Smooth muscle cell (in vitro differentiated cells): ENCODE measurements around the gene PRRC2B. TPM values are rescaled to one million over a fixed set of nuclear protein-coding genes. Genes with fewer than 3 reads are reported as not detected.
A peak's percentile ranks its signal among the peaks of the same experiment; 100 is the strongest.

Experiments used
- DNase-seq: peaks from one replicate; lab custom pipeline; 2025; ENCODE audit not compliant: unreplicated experiment; lab: John Stamatoyannopoulos, UW
- H2AFZ ChIP-seq: fragments of 200-600 bp; sonication (generic); 2 replicates; pipeline ENCODE4 v1.6.0; 2016; ENCODE audit warnings: antibody characterized with exemption, low read depth, mild to moderate bottlenecking
- H3F3A ChIP-seq: fragments of 200-600 bp; sonication (generic); 2 replicates; pipeline ENCODE4 v1.6.0; 2017; ENCODE audit warnings: antibody characterized with exemption, low read depth
- H3K27ac ChIP-seq: fragments of 200-600 bp; sonication (generic); 2 replicates; pipeline ENCODE4 v1.5.1; 2016; ENCODE audit warnings: low read depth, mild to moderate bottlenecking
- H3K27me3 ChIP-seq: fragments of 200-600 bp; sonication (generic); 2 replicates; pipeline ENCODE4 v1.6.1; 2016; ENCODE audit warnings: low read depth, mild to moderate bottlenecking
- H3K36me3 ChIP-seq: fragments of 200-600 bp; sonication (generic); 2 replicates; pipeline ENCODE4 v1.5.1; 2016; ENCODE audit warnings: low read depth
- H3K4me1 ChIP-seq: fragments of 200-600 bp; sonication (generic); 2 replicates; pipeline ENCODE4 v1.5.1; 2016; ENCODE audit warnings: low read depth
- H3K4me2 ChIP-seq: fragments of 200-600 bp; sonication (generic); 2 replicates; pipeline ENCODE4 v1.6.0; 2016; ENCODE audit warnings: mild to moderate bottlenecking
- H3K4me3 ChIP-seq: fragments of 200-600 bp; sonication (generic); 2 replicates; pipeline ENCODE4 v1.5.1; 2016; ENCODE audit warnings: mild to moderate bottlenecking
- H3K79me2 ChIP-seq: fragments of 200-600 bp; sonication (generic); 2 replicates; pipeline ENCODE4 v1.6.0; 2016; ENCODE audit warnings: low read depth, mild to moderate bottlenecking
- H3K9ac ChIP-seq: fragments of 200-600 bp; sonication (generic); 2 replicates; pipeline ENCODE4 v1.6.0; 2016; ENCODE audit warnings: low read depth
- H3K9me3 ChIP-seq: fragments of 200-600 bp; sonication (generic); replicated peaks from 2 replicates; pipeline ENCODE4 v1.5.1; 2016; ENCODE audit warnings: low read depth
- H4K20me1 ChIP-seq: fragments of 200-600 bp; sonication (generic); 2 replicates; pipeline ENCODE4 v1.6.0; 2016; ENCODE audit warnings: low read depth
- WGBS: methylation state at CpG from one replicate; pipeline ENCODE4 v1.1.7; 2016; ENCODE audit warnings: low lambda C conversion rate; 5-methylcytosine and 5-hydroxymethylcytosine counted together
- polyA plus RNA-seq: library from polyadenylated mRNA; unstranded; fragments of >200 nt; fragmentation: Nextera tagmentation; extraction: Ambion mirVana; gene quantifications from 2 replicates; pipeline ENCODE4 v1.2.1, GENCODE V29; 2016
- total RNA-seq: library from RNA; depleted of rRNA; stranded (reverse); fragments of >200 nt; gene quantifications from 2 replicates; pipeline ENCODE4 v1.2.3, GENCODE V29; 2014
- TF ChIP-seq, protein P1 (sequence below): fragments of 200-600 bp; sonication (generic); IDR thresholded peaks from 2 replicates; pipeline ENCODE4 v1.5.1; 2017; ENCODE audit warnings: borderline replicate concordance, mild to moderate bottlenecking, antibody characterized with exemption; ENCODE audit not compliant: insufficient read depth, poor library complexity, severe bottlenecking

Gene PRRC2B
- total and polyA plus RNA-seq, 2 experiments from 2014 or later = 38.6 to 97.2 TPM

DNA sequence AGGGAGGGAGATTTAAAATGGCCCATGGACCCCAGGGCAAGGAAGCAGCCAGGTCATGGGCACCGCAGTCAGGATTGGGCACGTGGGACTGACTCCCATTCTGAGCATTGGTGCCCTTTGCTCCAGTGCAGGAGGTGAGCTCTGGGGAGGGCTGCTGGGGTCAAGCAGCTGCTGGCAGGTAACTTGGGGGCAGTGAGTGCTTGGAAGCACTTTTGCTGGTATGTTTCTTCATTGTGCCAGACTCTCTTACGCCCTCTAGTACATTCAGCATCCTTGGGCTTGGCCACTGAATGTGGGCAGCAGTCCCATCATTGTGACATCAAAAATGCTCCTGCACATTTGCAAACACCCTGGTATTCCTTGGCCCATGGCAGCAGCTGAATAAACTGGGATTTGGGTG lies 32.7 kb downstream of the PRRC2B start:
- WGBS = 98% methylated on average over 3 of the region's 3 CpGs
- H3K9me3 ChIP-seq = no peaks in the 10 kb centered on the region
- DNase-seq = no peak

DNA sequence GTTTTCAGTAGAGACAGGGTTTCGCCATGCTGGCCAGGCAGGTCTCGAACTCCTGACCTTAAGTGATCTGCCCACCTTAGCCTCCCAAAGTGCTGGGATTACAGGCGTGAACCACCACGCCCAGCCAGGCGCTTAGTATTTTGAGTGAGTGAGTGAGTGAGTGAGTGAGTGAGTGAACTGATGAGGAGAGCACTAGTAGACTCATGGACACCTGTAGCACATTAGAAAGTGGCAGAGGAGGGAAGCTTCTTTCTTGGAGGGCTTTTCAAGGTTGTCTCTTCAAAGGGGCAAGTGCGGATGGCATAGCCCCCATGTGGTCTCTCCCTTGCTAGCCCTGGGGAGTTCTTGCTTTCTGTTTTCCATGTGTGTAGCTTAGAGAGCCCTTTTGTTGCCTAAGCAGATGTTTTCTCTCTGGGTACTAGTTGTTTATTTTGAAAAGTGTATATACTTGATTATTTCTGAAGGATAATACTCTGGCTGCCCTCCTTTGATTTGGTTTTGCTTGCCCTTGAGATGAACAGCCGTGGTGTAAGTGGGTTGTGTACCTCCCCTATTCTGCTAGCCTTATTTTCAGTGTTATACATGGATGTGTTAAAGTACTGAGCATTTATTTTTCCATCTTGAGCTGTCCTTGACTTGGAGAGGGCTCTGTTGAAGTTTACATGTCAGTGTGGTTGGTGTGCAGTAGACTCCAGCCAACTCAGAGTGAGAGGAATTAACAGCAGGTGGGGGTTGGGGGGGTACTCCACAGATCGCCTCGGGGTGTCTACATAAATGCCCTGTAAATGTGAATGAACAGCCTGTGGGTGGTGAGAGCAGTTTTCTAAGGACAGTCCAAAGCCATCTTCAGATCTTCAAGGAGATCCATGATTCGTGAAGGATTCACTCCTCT lies 35.5 kb downstream of the PRRC2B start:
- H3K4me2 ChIP-seq = no peak overlapping the region
- peaks cover 23% of the 10 kb centered on the region for H3F3A ChIP-seq
- peaks cover 87% of the 10 kb centered on the region for H3K79me2 ChIP-seq
- TF ChIP-seq, protein P1, sequence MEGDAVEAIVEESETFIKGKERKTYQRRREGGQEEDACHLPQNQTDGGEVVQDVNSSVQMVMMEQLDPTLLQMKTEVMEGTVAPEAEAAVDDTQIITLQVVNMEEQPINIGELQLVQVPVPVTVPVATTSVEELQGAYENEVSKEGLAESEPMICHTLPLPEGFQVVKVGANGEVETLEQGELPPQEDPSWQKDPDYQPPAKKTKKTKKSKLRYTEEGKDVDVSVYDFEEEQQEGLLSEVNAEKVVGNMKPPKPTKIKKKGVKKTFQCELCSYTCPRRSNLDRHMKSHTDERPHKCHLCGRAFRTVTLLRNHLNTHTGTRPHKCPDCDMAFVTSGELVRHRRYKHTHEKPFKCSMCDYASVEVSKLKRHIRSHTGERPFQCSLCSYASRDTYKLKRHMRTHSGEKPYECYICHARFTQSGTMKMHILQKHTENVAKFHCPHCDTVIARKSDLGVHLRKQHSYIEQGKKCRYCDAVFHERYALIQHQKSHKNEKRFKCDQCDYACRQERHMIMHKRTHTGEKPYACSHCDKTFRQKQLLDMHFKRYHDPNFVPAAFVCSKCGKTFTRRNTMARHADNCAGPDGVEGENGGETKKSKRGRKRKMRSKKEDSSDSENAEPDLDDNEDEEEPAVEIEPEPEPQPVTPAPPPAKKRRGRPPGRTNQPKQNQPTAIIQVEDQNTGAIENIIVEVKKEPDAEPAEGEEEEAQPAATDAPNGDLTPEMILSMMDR = no peak
- no peaks in the 10 kb centered on the region for H3K9me3 ChIP-seq
- no peaks in the 10 kb centered on the region for H3K27me3 ChIP-seq
- peaks cover 99% of the 10 kb centered on the region for H4K20me1 ChIP-seq
- DNase-seq = no peak
- peaks cover 8% of the 10 kb centered on the region for H3K4me1 ChIP-seq
- peak overlapping the region; percentile 19 for H3K27ac ChIP-seq
- H3K9ac ChIP-seq = no peak overlapping the region
- no peak overlapping the region for H2AFZ ChIP-seq
- no peak overlapping the region for H3K4me3 ChIP-seq
- WGBS = 91% methylated on average over 10 of the region's 10 CpGs
- no peaks in the 10 kb centered on the region for H3K36me3 ChIP-seq

More for the DNA sequence above, 32.7 kb downstream of the PRRC2B start:
- Histone ChIP-seq H4K20me1 (peaks cover 100% of the 10 kb centered on the region), H3K27me3 (no peaks in the 10 kb centered on the region), H3K27ac (no peak overlapping the region), H2AFZ (no peak overlapping the region), H3K4me2 (no peak overlapping the region), H3K79me2 (peaks cover 100% of the 10 kb centered on the region), H3F3A (peaks cover 24% of the 10 kb centered on the region), H3K36me3 (no peaks in the 10 kb centered on the region), H3K4me3 (no peak overlapping the region), H3K9ac (no peak overlapping the region), H3K4me1 (peaks cover 21% of the 10 kb centered on the region)
- TF ChIP-seq, protein P1 = no peak

DNA sequence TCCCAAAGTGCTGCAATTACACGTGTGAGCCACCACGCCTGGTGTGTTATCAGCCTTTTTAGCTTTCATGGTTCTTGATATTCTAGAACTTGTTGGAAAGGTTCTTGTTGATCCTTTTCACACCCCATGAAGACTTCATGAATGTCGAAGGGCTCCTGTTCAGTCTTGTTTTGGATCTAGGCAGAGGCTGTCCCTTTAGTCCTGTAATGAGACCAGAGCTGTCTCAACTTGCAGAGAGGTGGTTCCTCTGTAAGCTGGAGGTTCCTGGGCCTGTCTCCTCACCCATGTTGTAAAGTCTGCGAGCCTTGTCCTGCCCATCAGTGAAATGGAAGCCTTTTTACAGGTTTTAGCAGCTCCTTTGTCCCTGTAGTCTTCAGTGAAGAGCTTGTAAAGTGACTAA lies 38.2 kb downstream of the PRRC2B start:
- peaks cover 87% of the 10 kb centered on the region for H3K79me2 ChIP-seq
- TF ChIP-seq, protein P1 = no peak
- no peak overlapping the region for H3K4me3 ChIP-seq
- H3K27ac ChIP-seq = peak overlapping the region; percentile 74
- 82% methylated on average over 4 of the region's 4 CpGs for WGBS
- no peaks in the 10 kb centered on the region for H3K36me3 ChIP-seq
- DNase-seq = no peak
- no peaks in the 10 kb centered on the region for H3K27me3 ChIP-seq
- H3K4me2 ChIP-seq = peak overlapping the region; percentile 6
- H3K9ac ChIP-seq = no peak overlapping the region
- H3K9me3 ChIP-seq = no peaks in the 10 kb centered on the region
- no peak overlapping the region for H2AFZ ChIP-seq
- peaks cover 8% of the 10 kb centered on the region for H3K4me1 ChIP-seq
- H4K20me1 ChIP-seq = peaks cover 99% of the 10 kb centered on the region
- peaks cover 39% of the 10 kb centered on the region for H3F3A ChIP-seq
